Liver (tissue), 9 donors: ENCODE results near the gene CACNA1D. TPM values are rescaled to one million over a fixed set of nuclear protein-coding genes. Genes with fewer than 3 reads are reported as not detected.
A peak's percentile ranks its signal among the peaks of the same experiment; 100 is the strongest.

Experiments
- DNase-seq: peaks from one replicate; pipeline ENCODE4 v3.0.0-alpha.2; 2017; ENCODE audit warnings: low spot score
- H3K27ac ChIP-seq, 2 donors: one replicate each; pipeline ENCODE4 v1.7.0; 2013; ENCODE audit warnings: inconsistent platforms in 2 of 2, low read length in 2 of 2, control low read depth in 1 of 2, low read depth in 1 of 2, mild to moderate bottlenecking in 1 of 2
- H3K27me3 ChIP-seq, 4 donors: one replicate each; pipeline versions ENCODE4 v1.6.1 to v1.7.0; 2013; ENCODE audit warnings: low read length in 3 of 4, inconsistent platforms in 1 of 4, mild to moderate bottlenecking in 1 of 4, moderate library complexity in 1 of 4; ENCODE audit not compliant: control insufficient read depth in 4 of 4, insufficient read depth in 4 of 4
- H3K36me3 ChIP-seq, 4 donors: one replicate each; pipeline versions ENCODE4 v1.6.1 to v1.7.0; 2013; ENCODE audit warnings: low read length in 3 of 4, mild to moderate bottlenecking in 3 of 4, low read depth in 1 of 4, moderate library complexity in 1 of 4; ENCODE audit not compliant: control insufficient read depth in 4 of 4, insufficient read depth in 3 of 4
- H3K4me1 ChIP-seq, 4 donors: one replicate each; pipeline versions ENCODE4 v1.6.1 to v1.7.0; 2013; ENCODE audit warnings: low read length in 3 of 4, mild to moderate bottlenecking in 3 of 4, moderate library complexity in 1 of 4; ENCODE audit not compliant: control insufficient read depth in 4 of 4, insufficient read depth in 4 of 4
- H3K4me3 ChIP-seq, 3 donors: one replicate each; pipeline versions ENCODE4 v1.6.1 to v1.7.0; 2013; ENCODE audit warnings: low read length in 3 of 3, control low read depth in 1 of 3, low read depth in 1 of 3, mild to moderate bottlenecking in 1 of 3
- H3K9ac ChIP-seq, 2 donors: one replicate each; pipeline ENCODE4 v1.7.0; 2013; ENCODE audit warnings: low read length in 2 of 2, mild to moderate bottlenecking in 2 of 2, moderate library complexity in 2 of 2, control low read depth in 1 of 2, low read depth in 1 of 2
- H3K9me3 ChIP-seq, 4 donors: one replicate each; pipeline versions ENCODE4 v1.6.1 to v1.7.0; 2013; ENCODE audit warnings: low read length in 3 of 4; ENCODE audit not compliant: control insufficient read depth in 4 of 4
- EGR1 ChIP-seq, 2 donors: IDR thresholded peaks; 2 replicates each; pipeline ENCODE4 v1.6.1; 2016 to 2018; ENCODE audit warnings: antibody characterized with exemption in 2 of 2, low read depth in 2 of 2
- FOXA1 ChIP-seq: IDR thresholded peaks from 2 replicates; pipeline ENCODE4 v1.6.1; 2016; ENCODE audit warnings: antibody characterized with exemption
- FOXA2 ChIP-seq: IDR thresholded peaks from 2 replicates; pipeline ENCODE4 v1.6.1; 2016; ENCODE audit warnings: antibody characterized with exemption
- GABPA ChIP-seq, 2 donors: IDR thresholded peaks in 1 of 2; conservative IDR thresholded peaks in 1 of 2; 2 replicates each; pipeline ENCODE4 v1.6.1; 2016; ENCODE audit warnings: antibody characterized with exemption in 2 of 2, mild to moderate bottlenecking in 1 of 2, moderate library complexity in 1 of 2
- HNF4A ChIP-seq, 2 donors: conservative IDR thresholded peaks; 2 replicates each; pipeline ENCODE4 v1.6.1; 2016; ENCODE audit warnings: antibody characterized with exemption in 2 of 2, mild to moderate bottlenecking in 2 of 2
- HNF4G ChIP-seq: IDR thresholded peaks from 2 replicates; pipeline ENCODE4 v1.6.1; 2016; ENCODE audit warnings: antibody characterized with exemption
- JUND ChIP-seq, 2 donors: IDR thresholded peaks; 2 replicates each; pipeline ENCODE4 v1.6.1; 2016; ENCODE audit warnings: antibody characterized with exemption in 2 of 2
- NR2F2 ChIP-seq: IDR thresholded peaks from 2 replicates; pipeline ENCODE4 v1.6.1; 2016; ENCODE audit warnings: antibody characterized with exemption
- RAD21 ChIP-seq, 2 donors: IDR thresholded peaks; 2 replicates each; pipeline ENCODE4 v1.6.1; 2016; ENCODE audit warnings: antibody characterized with exemption in 2 of 2, mild to moderate bottlenecking in 2 of 2
- RXRA ChIP-seq, 2 donors: IDR thresholded peaks; 2 replicates each; pipeline ENCODE4 v1.6.1; 2017 to 2018; ENCODE audit warnings: antibody characterized with exemption in 2 of 2, mild to moderate bottlenecking in 1 of 2
- SP1 ChIP-seq: IDR thresholded peaks from 2 replicates; pipeline ENCODE4 v1.6.1; 2018; ENCODE audit warnings: antibody characterized with exemption, mild to moderate bottlenecking
- TAF1 ChIP-seq: conservative IDR thresholded peaks from 2 replicates; pipeline ENCODE4 v1.6.1; 2016; ENCODE audit warnings: antibody characterized with exemption, mild to moderate bottlenecking
- YY1 ChIP-seq: IDR thresholded peaks from 2 replicates; pipeline ENCODE4 v1.6.1; 2016; ENCODE audit warnings: antibody characterized with exemption, mild to moderate bottlenecking
- WGBS: extraction: QIAGEN DNeasy Blood & Tissue Kit; methylation state at CpG from one replicate; pipeline ENCODE4 v1.1.7; 2013; 5-methylcytosine and 5-hydroxymethylcytosine counted together
- polyA plus RNA-seq, 2 donors: library from polyadenylated mRNA; stranded (reverse) in 1 of 2; unstranded in 1 of 2; fragments of 200-250 nt in 1 of 2; fragments of >200 nt in 1 of 2; fragmentation: Nextera tagmentation in 1 of 2; extraction: Ambion mirVana in 1 of 2; gene quantifications; one replicate each; pipeline versions ENCODE4 v1.2.1 to v1.2.3, GENCODE V29; 2013 to 2015
- total RNA-seq, 2 donors: library from RNA; depleted of rRNA; stranded (reverse); fragments of >200 nt; gene quantifications; one replicate each; pipeline ENCODE4 v1.2.3, GENCODE V29; 2014
- TF ChIP-seq, protein P1 (sequence below): fragments of 150-350 bp; IDR thresholded peaks from 2 replicates; pipeline ENCODE4 v1.5.1; 2017; ENCODE audit warnings: improper control_type of control experiment, low read depth, low read length; ENCODE audit not compliant: missing input control
- TF ChIP-seq, protein P2 (sequence below): IDR thresholded peaks from 2 replicates; pipeline ENCODE4 v1.6.1; 2016; ENCODE audit warnings: antibody characterized with exemption
- TF ChIP-seq, protein P3 (sequence below): IDR thresholded peaks from 2 replicates; pipeline ENCODE4 v1.6.1; 2016; ENCODE audit warnings: antibody characterized with exemption
- TF ChIP-seq, protein P4 (sequence below): IDR thresholded peaks from 2 replicates; pipeline ENCODE4 v1.6.1; 2016; ENCODE audit warnings: antibody characterized with exemption, mild to moderate bottlenecking
- TF ChIP-seq, protein P5 (sequence below): IDR thresholded peaks from 2 replicates; pipeline ENCODE4 v1.6.1; 2016; ENCODE audit warnings: antibody characterized with exemption
- donor health status: healthy.
- donor health status: healthy.
- donor health status: healthy.
- donor health status: healthy.
- donor health status: healthy.

CACNA1D gene
- total and polyA plus RNA-seq, 4 donors, result 1.8 to 18.9 (median 3.4) TPM

DNA sequence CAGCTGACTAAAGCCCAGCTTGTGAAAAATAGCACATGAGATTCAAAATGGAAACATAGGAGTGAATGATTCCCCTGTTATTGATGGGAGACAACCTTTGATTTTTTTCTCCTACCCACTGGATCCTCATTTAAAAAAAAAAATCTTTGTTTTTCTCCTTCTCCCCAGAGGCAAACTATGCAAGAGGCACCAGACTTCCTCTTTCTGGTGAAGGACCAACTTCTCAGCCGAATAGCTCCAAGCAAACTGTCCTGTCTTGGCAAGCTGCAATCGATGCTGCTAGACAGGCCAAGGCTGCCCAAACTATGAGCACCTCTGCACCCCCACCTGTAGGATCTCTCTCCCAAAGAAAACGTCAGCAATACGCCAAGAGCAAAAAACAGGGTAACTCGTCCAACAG, 2.6 kb downstream of the CACNA1D start:
- no peaks in the 10 kb centered on the region for H3K36me3 ChIP-seq
- TF ChIP-seq NR2F2 (no peak), GABPA (IDR thresholded peaks at IDR 0.05 in 1 of 2, conservative IDR thresholded peaks at IDR 0.05 in 1 of 2) (no peak), HNF4G (no peak)
- TF ChIP-seq, protein P1, sequence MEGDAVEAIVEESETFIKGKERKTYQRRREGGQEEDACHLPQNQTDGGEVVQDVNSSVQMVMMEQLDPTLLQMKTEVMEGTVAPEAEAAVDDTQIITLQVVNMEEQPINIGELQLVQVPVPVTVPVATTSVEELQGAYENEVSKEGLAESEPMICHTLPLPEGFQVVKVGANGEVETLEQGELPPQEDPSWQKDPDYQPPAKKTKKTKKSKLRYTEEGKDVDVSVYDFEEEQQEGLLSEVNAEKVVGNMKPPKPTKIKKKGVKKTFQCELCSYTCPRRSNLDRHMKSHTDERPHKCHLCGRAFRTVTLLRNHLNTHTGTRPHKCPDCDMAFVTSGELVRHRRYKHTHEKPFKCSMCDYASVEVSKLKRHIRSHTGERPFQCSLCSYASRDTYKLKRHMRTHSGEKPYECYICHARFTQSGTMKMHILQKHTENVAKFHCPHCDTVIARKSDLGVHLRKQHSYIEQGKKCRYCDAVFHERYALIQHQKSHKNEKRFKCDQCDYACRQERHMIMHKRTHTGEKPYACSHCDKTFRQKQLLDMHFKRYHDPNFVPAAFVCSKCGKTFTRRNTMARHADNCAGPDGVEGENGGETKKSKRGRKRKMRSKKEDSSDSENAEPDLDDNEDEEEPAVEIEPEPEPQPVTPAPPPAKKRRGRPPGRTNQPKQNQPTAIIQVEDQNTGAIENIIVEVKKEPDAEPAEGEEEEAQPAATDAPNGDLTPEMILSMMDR, result no peak
- TF ChIP-seq, protein P2, sequence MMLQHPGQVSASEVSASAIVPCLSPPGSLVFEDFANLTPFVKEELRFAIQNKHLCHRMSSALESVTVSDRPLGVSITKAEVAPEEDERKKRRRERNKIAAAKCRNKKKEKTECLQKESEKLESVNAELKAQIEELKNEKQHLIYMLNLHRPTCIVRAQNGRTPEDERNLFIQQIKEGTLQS, result no peak
- H3K9ac ChIP-seq, result no peak overlapping the region
- no peaks in the 10 kb centered on the region for H3K9me3 ChIP-seq
- no peak overlapping the region for H3K4me3 ChIP-seq
- WGBS, result 77% methylated on average over 5 of the region's 5 CpGs
- H3K4me1 ChIP-seq, result peaks cover 2 to 24% (median 19%) of the 10 kb centered on the region in 4 donors
- H3K27me3 ChIP-seq, result no peaks in the 10 kb centered on the region
- no peak overlapping the region for H3K27ac ChIP-seq
- no peak for DNase-seq

DNA sequence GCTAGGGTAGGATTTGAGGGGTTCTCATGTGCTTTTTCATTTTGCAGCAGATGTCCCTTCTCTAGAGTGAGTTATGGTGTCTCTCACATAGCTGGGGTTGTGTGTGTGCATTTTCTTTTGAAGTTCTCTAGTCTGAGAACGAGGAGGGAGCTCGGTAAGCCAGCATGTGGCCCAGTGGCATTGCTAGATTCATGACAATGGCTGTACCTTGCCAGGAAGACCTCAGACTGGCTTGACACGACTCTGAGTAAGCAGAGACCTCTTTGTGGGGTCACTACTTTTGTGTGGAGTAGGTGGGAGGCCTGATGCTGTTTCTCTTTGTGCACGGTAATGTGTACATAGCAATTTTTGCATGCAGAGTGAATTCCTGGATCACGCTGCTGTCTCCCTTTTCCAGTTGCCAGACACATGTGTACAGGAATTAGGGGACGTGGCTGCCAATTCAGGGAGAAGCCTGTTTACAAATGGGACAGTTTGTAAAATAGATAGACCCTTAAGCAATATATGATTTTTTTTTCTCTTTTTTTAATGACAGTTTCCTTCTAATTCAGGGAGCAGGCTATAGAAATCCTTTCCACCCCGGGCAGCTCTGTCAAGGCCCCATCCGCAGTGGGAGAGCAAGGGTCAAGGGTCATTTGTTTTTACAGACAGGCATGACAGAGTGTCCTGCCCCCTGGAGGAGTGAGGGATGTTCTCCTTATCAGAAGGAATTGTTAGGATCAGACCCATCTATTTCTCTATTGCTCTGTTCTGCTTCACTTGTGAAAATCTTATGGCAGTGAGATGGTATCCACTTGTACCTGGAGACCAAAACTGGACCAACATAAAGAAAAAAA, 4.6 kb downstream of the CACNA1D start:
- H3K4me1 ChIP-seq, result peaks cover 2 to 20% (median 16%) of the 10 kb centered on the region in 4 donors
- H3K4me3 ChIP-seq, result no peak overlapping the region
- H3K9ac ChIP-seq, result peak overlapping the region in 1 of 2 donors; percentile 44
- H3K27ac ChIP-seq, result peak overlapping the region; percentile 39 to 60
- H3K27me3 ChIP-seq, result no peaks in the 10 kb centered on the region
- TF ChIP-seq, protein P3, sequence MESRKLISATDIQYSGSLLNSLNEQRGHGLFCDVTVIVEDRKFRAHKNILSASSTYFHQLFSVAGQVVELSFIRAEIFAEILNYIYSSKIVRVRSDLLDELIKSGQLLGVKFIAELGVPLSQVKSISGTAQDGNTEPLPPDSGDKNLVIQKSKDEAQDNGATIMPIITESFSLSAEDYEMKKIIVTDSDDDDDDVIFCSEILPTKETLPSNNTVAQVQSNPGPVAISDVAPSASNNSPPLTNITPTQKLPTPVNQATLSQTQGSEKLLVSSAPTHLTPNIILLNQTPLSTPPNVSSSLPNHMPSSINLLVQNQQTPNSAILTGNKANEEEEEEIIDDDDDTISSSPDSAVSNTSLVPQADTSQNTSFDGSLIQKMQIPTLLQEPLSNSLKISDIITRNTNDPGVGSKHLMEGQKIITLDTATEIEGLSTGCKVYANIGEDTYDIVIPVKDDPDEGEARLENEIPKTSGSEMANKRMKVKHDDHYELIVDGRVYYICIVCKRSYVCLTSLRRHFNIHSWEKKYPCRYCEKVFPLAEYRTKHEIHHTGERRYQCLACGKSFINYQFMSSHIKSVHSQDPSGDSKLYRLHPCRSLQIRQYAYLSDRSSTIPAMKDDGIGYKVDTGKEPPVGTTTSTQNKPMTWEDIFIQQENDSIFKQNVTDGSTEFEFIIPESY, result no peak
- TF ChIP-seq, protein P1, result peak; percentile 51
- TF ChIP-seq, protein P2, result no peak
- TF ChIP-seq EGR1 (IDR thresholded peaks at IDR 0.05; ENCODE audit: low read depth in 2 of 2) (no peak), GABPA (IDR thresholded peaks at IDR 0.05 in 1 of 2, conservative IDR thresholded peaks at IDR 0.05 in 1 of 2) (no peak), YY1 (peak; percentile 23), HNF4A (conservative IDR thresholded peaks at IDR 0.05) (peak; percentile 66 to 67), TAF1 (no peak), FOXA2 (no peak), SP1 (peak; percentile 26), FOXA1 (no peak), RAD21 (IDR thresholded peaks at IDR 0.05) (peak; percentile 81), RXRA (IDR thresholded peaks at IDR 0.05) (peak; percentile 26 to 58), NR2F2 (peak; percentile 57), HNF4G (peak; percentile 15), JUND (IDR thresholded peaks at IDR 0.05) (no peak)
- TF ChIP-seq, protein P4, sequence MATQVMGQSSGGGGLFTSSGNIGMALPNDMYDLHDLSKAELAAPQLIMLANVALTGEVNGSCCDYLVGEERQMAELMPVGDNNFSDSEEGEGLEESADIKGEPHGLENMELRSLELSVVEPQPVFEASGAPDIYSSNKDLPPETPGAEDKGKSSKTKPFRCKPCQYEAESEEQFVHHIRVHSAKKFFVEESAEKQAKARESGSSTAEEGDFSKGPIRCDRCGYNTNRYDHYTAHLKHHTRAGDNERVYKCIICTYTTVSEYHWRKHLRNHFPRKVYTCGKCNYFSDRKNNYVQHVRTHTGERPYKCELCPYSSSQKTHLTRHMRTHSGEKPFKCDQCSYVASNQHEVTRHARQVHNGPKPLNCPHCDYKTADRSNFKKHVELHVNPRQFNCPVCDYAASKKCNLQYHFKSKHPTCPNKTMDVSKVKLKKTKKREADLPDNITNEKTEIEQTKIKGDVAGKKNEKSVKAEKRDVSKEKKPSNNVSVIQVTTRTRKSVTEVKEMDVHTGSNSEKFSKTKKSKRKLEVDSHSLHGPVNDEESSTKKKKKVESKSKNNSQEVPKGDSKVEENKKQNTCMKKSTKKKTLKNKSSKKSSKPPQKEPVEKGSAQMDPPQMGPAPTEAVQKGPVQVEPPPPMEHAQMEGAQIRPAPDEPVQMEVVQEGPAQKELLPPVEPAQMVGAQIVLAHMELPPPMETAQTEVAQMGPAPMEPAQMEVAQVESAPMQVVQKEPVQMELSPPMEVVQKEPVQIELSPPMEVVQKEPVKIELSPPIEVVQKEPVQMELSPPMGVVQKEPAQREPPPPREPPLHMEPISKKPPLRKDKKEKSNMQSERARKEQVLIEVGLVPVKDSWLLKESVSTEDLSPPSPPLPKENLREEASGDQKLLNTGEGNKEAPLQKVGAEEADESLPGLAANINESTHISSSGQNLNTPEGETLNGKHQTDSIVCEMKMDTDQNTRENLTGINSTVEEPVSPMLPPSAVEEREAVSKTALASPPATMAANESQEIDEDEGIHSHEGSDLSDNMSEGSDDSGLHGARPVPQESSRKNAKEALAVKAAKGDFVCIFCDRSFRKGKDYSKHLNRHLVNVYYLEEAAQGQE, result no peak
- TF ChIP-seq, protein P5, sequence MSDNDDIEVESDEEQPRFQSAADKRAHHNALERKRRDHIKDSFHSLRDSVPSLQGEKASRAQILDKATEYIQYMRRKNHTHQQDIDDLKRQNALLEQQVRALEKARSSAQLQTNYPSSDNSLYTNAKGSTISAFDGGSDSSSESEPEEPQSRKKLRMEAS, result no peak
- no peaks in the 10 kb centered on the region for H3K9me3 ChIP-seq
- 48% methylated on average over 8 of the region's 8 CpGs for WGBS
- H3K36me3 ChIP-seq, result no peaks in the 10 kb centered on the region
- DNase-seq, result no peak
